HepG2 (cell line): ENCODE results near the gene ZNF655. TPM values are rescaled to one million over a fixed set of nuclear protein-coding genes. Genes with fewer than 3 reads are reported as not detected.

ENCODE experiments used
- BCL6 ChIP-seq: IDR thresholded peaks from 2 replicates; pipeline ENCODE4 v1.6.1; 2016; ENCODE audit warnings: missing genetic modification reagents, missing compliant biosample characterization
- GATAD2A ChIP-seq: IDR thresholded peaks from 2 replicates; pipeline ENCODE4 v1.6.1; 2016
- HNF4A ChIP-seq: sonication (generic); formaldehyde crosslinking; IDR thresholded peaks from 2 replicates; pipeline ENCODE4 v1.4.0; 2020; ENCODE audit warnings: missing genetic modification reagents
- HOXD1 ChIP-seq: sonication (generic); formaldehyde crosslinking; IDR thresholded peaks from 2 replicates; pipeline ENCODE4 v1.5.0; 2020; ENCODE audit warnings: missing genetic modification reagents
- MXD4 ChIP-seq: IDR thresholded peaks from 2 replicates; pipeline ENCODE4 v1.6.1; 2016; ENCODE audit warnings: mild to moderate bottlenecking, missing biosample characterization, missing genetic modification reagents
- NR2C2 ChIP-seq: sonication (generic); formaldehyde crosslinking; IDR thresholded peaks from 2 replicates; pipeline ENCODE4 v1.4.0; 2020; ENCODE audit warnings: missing genetic modification reagents, mild to moderate bottlenecking, moderate library complexity, borderline replicate concordance
- PITX1 ChIP-seq: sonication (generic); formaldehyde crosslinking; IDR thresholded peaks from 2 replicates; pipeline ENCODE4 v1.5.1; 2020; ENCODE audit warnings: mild to moderate bottlenecking, missing genetic modification reagents
- POLR2AphosphoS5 ChIP-seq: IDR thresholded peaks from 2 replicates; pipeline ENCODE4 v1.6.1; 2012; ENCODE audit warnings: low read depth, low read length
- RELA ChIP-seq: sonication (generic); formaldehyde crosslinking; IDR thresholded peaks from 2 replicates; pipeline ENCODE4 v1.4.0; 2020; ENCODE audit warnings: missing genetic modification reagents
- SAP130 ChIP-seq: IDR thresholded peaks from 2 replicates; pipeline ENCODE4 v1.6.1; 2016; ENCODE audit warnings: low read depth
- SRY ChIP-seq: sonication (generic); formaldehyde crosslinking; IDR thresholded peaks from 2 replicates; pipeline ENCODE4 v1.8.0; 2022; ENCODE audit warnings: mild to moderate bottlenecking, missing genetic modification reagents
- TBX2 ChIP-seq: sonication (generic); formaldehyde crosslinking; IDR thresholded peaks from 2 replicates; pipeline ENCODE4 v1.5.0; 2020; ENCODE audit warnings: missing genetic modification reagents, mild to moderate bottlenecking, borderline replicate concordance
- TBX3 ChIP-seq: fragments of 450-650 bp; IDR thresholded peaks from 2 replicates; pipeline ENCODE4 v1.6.1; 2017; ENCODE audit warnings: antibody characterized with exemption, mild to moderate bottlenecking, inconsistent platforms, borderline replicate concordance
- ZNF441 ChIP-seq: sonication (generic); formaldehyde crosslinking; IDR thresholded peaks from 2 replicates; pipeline ENCODE4 v1.7.0; 2021; ENCODE audit warnings: missing genetic modification reagents, borderline replicate concordance
- ZNF501 ChIP-seq: sonication (generic); formaldehyde crosslinking; IDR thresholded peaks from 2 replicates; pipeline ENCODE4 v1.5.1; 2020; ENCODE audit warnings: mild to moderate bottlenecking, moderate library complexity, missing genetic modification reagents
- ZNF792 ChIP-seq: IDR thresholded peaks from 2 replicates; pipeline ENCODE4 v1.6.1; 2016
- polyA plus RNA-seq, 8 experiments: library from polyadenylated mRNA; depleted of rRNA in 3 of 8; stranded (reverse) in 7 of 8; unstranded in 1 of 8; fragments of >200 nt; fragmentation: Illumina TruSeq in 4 of 8; extraction: Trizol in 4 of 8; gene quantifications; 2 replicates each; pipeline versions ENCODE4 v1.2.1 to v1.2.3, GENCODE V29; 2011 to 2016; ENCODE audit warnings: low read depth in 4 of 8, missing spikeins in 1 of 8, mixed read lengths in 1 of 8; ENCODE audit not compliant: insufficient read depth in 1 of 8
- total RNA-seq, 5 experiments: library from RNA; depleted of rRNA; stranded (reverse); fragments of >200 nt; fragmentation: Illumina TruSeq; extraction: Trizol; gene quantifications; 2 replicates each; pipeline ENCODE4 v1.2.3, GENCODE V29; 2016; ENCODE audit warnings: low read depth in 1 of 5
- TF ChIP-seq, protein P1 (sequence below): sonication (generic); formaldehyde crosslinking; IDR thresholded peaks from 2 replicates; pipeline ENCODE4 v1.4.0; 2020; ENCODE audit warnings: missing genetic modification reagents
- TF ChIP-seq, protein P2 (sequence below): sonication (generic); formaldehyde crosslinking; IDR thresholded peaks from 2 replicates; pipeline ENCODE4 v1.4.0; 2020; ENCODE audit warnings: mild to moderate bottlenecking, missing genetic modification reagents
- TF ChIP-seq, protein P3 (sequence below): sonication (generic); formaldehyde crosslinking; IDR thresholded peaks from 2 replicates; pipeline ENCODE4 v1.5.1; 2020; ENCODE audit warnings: mild to moderate bottlenecking, missing genetic modification reagents, moderate library complexity
- TF ChIP-seq, protein P4 (sequence below): sonication (generic); formaldehyde crosslinking; IDR thresholded peaks from 2 replicates; pipeline ENCODE4 v1.4.0; 2020; ENCODE audit warnings: missing genetic modification reagents, borderline replicate concordance
- TF ChIP-seq, protein P5 (sequence below): sonication (generic); formaldehyde crosslinking; IDR thresholded peaks from 2 replicates; pipeline ENCODE4 v1.4.0; 2020; ENCODE audit warnings: missing genetic modification reagents, borderline replicate concordance

The ZNF655 gene
- total and polyA plus RNA-seq, 2 of the 13 experiments (the other 11 are each of a cell fraction or from before 2014, with no cell fraction given) = 53.4 to 75.6 TPM

DNA sequence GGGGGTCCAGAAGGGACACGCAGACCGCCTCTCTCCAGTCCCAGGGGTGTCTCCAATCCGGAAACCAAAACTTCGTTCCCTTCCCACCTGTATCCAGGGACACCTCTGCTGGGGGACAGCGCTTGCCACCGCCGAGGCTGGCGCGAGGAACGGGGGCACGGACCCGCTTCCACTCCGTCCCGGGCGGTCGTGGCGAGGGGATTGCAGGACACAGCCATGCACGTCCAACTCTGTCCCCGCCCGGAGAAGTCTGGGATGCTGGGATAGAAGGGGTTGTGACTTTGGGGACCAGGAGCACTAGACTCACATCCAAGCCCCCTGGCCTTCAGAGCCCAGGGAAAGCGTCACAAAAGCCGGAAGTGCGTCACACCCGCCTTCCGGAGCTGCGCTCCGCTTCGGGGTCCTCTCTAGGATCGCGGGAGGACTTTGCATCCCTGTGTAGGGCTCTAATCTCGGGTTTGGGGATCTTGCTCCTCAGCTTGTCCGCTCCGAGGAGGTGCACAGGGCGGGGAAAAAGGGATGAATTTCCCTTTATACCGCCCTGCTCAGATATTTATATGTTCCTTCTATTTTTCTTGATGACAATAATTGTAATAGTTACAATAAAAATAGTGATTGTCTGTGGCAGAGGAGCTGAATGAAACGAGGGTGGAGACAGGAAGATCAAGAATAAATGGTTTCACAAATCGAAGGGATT lies 6.5 kb upstream of the ZNF655 start, which contains the start of gene FAM200A (continued):
- TF ChIP-seq, protein P1, sequence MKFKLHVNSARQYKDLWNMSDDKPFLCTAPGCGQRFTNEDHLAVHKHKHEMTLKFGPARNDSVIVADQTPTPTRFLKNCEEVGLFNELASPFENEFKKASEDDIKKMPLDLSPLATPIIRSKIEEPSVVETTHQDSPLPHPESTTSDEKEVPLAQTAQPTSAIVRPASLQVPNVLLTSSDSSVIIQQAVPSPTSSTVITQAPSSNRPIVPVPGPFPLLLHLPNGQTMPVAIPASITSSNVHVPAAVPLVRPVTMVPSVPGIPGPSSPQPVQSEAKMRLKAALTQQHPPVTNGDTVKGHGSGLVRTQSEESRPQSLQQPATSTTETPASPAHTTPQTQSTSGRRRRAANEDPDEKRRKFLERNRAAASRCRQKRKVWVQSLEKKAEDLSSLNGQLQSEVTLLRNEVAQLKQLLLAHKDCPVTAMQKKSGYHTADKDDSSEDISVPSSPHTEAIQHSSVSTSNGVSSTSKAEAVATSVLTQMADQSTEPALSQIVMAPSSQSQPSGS = peak; percentile 66; the same call in 1 of the 2 replicates
- peak; percentile 81; the same call in 1 of the 2 replicates for TF ChIP-seq ZNF792 (CRISPR knock-in tag)
- 0 out of 2 replicates have a peak, but pooled peaks have one; percentile 32 for TF ChIP-seq HOXD1 (CRISPR knock-in tag)
- TF ChIP-seq NR2C2 (CRISPR knock-in tag) = peak; percentile 22; the same call in 1 of the 2 replicates
- TF ChIP-seq PITX1 (CRISPR knock-in tag) = peak; percentile 36
- TF ChIP-seq TBX3 = no peak
- TF ChIP-seq BCL6 = peak; percentile 44; the same call in 1 of the 2 replicates
- peak; percentile 51; the same call in 1 of the 2 replicates for TF ChIP-seq MXD4 (CRISPR knock-in tag)
- TF ChIP-seq, protein P2, sequence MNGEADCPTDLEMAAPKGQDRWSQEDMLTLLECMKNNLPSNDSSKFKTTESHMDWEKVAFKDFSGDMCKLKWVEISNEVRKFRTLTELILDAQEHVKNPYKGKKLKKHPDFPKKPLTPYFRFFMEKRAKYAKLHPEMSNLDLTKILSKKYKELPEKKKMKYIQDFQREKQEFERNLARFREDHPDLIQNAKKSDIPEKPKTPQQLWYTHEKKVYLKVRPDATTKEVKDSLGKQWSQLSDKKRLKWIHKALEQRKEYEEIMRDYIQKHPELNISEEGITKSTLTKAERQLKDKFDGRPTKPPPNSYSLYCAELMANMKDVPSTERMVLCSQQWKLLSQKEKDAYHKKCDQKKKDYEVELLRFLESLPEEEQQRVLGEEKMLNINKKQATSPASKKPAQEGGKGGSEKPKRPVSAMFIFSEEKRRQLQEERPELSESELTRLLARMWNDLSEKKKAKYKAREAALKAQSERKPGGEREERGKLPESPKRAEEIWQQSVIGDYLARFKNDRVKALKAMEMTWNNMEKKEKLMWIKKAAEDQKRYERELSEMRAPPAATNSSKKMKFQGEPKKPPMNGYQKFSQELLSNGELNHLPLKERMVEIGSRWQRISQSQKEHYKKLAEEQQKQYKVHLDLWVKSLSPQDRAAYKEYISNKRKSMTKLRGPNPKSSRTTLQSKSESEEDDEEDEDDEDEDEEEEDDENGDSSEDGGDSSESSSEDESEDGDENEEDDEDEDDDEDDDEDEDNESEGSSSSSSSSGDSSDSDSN = peak; percentile 69
- TF ChIP-seq, protein P3, sequence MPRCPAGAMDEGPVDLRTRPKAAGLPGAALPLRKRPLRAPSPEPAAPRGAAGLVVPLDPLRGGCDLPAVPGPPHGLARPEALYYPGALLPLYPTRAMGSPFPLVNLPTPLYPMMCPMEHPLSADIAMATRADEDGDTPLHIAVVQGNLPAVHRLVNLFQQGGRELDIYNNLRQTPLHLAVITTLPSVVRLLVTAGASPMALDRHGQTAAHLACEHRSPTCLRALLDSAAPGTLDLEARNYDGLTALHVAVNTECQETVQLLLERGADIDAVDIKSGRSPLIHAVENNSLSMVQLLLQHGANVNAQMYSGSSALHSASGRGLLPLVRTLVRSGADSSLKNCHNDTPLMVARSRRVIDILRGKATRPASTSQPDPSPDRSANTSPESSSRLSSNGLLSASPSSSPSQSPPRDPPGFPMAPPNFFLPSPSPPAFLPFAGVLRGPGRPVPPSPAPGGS (CRISPR knock-in tag) = 0 out of 2 replicates have a peak, but pooled peaks have one; percentile 27
- TF ChIP-seq SRY (CRISPR knock-in tag) = peak; percentile 93
- TF ChIP-seq SAP130 = peak; percentile 93
- TF ChIP-seq POLR2AphosphoS5 = peak; percentile 87
- TF ChIP-seq HNF4A (CRISPR knock-in tag) = peak; percentile 42; the same call in 1 of the 2 replicates
- no peak for TF ChIP-seq RELA
- TF ChIP-seq TBX2 = peak; percentile 57; the same call in 1 of the 2 replicates
- peak; percentile 80; the same call in 1 of the 2 replicates for TF ChIP-seq ZNF441
- TF ChIP-seq, protein P4, sequence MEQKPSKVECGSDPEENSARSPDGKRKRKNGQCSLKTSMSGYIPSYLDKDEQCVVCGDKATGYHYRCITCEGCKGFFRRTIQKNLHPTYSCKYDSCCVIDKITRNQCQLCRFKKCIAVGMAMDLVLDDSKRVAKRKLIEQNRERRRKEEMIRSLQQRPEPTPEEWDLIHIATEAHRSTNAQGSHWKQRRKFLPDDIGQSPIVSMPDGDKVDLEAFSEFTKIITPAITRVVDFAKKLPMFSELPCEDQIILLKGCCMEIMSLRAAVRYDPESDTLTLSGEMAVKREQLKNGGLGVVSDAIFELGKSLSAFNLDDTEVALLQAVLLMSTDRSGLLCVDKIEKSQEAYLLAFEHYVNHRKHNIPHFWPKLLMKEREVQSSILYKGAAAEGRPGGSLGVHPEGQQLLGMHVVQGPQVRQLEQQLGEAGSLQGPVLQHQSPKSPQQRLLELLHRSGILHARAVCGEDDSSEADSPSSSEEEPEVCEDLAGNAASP = peak; percentile 59; the same call in 1 of the 2 replicates
- peak; percentile 75; the same call in 1 of the 2 replicates for TF ChIP-seq ZNF501 (CRISPR knock-in tag)
- TF ChIP-seq GATAD2A = peak; percentile 77
- TF ChIP-seq, protein P5, sequence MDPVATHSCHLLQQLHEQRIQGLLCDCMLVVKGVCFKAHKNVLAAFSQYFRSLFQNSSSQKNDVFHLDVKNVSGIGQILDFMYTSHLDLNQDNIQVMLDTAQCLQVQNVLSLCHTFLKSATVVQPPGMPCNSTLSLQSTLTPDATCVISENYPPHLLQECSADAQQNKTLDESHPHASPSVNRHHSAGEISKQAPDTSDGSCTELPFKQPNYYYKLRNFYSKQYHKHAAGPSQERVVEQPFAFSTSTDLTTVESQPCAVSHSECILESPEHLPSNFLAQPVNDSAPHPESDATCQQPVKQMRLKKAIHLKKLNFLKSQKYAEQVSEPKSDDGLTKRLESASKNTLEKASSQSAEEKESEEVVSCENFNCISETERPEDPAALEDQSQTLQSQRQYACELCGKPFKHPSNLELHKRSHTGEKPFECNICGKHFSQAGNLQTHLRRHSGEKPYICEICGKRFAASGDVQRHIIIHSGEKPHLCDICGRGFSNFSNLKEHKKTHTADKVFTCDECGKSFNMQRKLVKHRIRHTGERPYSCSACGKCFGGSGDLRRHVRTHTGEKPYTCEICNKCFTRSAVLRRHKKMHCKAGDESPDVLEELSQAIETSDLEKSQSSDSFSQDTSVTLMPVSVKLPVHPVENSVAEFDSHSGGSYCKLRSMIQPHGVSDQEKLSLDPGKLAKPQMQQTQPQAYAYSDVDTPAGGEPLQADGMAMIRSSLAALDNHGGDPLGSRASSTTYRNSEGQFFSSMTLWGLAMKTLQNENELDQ (CRISPR knock-in tag) = 0 out of 2 replicates have a peak, but pooled peaks have one; percentile 33
